Measurements from ENCODE around the gene SLX9.

SLX9 gene

DNA sequence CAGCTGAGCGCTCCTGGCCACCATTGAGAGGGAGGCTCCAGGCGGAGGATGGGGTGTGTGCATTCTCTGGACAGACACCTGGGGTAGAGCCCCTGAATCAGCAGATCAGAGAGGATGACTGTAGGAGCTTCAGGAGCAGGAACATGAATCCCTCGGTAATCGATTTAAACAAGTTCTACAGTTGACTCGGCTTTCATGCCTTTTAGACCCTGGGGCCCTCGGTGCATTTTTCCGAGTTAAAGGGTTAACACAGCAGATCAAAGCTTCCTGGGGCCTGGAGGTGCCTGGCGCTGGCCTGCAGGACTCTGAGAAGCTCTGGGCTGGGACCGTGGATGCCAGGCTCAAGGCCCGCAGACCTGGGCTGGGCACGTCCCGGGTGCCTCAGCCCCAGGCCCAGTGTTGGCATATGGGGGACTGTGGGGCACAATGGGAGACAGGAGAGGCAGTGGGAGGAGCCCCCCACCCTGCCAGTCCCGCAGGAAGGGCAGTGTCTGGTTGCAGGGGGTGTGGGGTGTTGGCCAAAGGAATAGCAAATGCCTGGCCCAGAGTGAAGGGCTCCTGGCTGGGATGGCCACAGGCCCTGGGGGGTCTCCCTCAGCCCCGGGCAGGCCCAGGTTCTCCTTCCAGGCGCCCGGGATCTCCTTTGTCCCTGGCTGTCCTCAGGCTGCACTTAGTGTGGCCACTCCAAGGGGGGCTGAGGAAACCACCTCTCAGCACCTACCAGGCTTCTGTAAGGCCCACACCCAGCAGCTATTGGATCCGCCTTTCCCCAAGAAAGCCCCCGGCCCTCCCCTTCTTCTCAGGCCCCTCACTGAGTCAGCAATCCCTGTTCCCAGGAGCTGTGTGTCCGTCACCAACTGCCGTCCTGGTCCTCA lies 40.1 kb downstream of the SLX9 start:
- DNase-seq: no peak

- DNase-seq: no peak
These were observed 41.0 kb downstream of the SLX9 start for GRCh38 chr21:44980562-44981489.

DNA sequence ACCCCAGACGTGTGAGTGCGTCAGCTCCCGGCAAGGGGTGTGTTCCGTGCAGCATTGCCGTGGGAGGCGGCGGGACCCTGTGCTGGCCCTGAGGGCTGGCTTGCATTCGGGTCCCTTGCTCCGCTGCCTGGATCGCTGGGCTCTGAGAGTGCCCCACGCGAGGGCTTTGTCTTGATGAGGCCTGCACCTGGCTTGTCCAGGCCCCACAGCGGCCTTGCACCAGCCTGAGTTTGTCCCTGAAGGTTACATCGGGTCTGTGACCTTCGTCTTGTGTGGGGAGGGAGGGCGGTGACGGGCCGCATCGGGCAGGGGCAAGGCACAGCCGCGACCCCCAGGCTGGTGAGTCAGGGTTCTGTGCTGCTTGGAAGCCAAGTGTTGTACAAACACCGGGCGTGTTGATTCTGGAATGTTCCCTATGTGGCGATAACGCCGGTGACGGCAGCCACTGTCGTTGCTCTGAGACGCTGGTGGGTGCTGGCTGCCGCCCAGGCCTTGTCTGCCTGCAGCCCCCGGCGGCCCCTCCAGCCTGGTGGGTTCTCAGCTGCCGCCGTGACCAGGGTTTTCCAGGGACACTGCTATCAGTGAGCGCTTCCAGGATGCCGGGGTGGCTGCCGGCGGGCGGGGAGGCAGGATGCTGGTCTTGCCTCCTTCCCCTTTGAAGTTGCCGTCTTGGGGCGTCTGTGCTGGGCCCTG lies 42.9 kb downstream of the SLX9 start:
- no peak for DNase-seq

- no peak for DNase-seq
These were observed 43.8 kb downstream of the SLX9 start for GRCh38 chr21:44983421-44984206.

DNA sequence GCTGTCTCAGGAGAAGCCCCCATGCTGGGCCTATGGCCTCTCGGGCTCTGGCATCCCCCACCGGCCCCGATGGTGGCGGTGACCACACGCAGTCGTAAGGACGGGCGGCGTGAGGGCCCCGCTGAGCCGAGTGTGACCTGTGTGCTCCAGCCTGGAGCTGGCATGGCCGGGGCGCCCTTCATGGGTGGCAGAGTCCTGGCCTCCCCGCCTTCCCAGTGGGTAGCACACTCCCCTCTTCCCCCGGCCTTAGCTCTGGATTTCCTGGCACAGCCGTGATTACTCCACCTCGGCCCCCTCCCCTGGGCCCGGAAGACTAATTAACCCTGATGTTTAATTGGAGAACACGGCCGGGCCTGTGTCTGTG lies 44.6 kb downstream of the SLX9 start:
- no peak for DNase-seq

DNA sequence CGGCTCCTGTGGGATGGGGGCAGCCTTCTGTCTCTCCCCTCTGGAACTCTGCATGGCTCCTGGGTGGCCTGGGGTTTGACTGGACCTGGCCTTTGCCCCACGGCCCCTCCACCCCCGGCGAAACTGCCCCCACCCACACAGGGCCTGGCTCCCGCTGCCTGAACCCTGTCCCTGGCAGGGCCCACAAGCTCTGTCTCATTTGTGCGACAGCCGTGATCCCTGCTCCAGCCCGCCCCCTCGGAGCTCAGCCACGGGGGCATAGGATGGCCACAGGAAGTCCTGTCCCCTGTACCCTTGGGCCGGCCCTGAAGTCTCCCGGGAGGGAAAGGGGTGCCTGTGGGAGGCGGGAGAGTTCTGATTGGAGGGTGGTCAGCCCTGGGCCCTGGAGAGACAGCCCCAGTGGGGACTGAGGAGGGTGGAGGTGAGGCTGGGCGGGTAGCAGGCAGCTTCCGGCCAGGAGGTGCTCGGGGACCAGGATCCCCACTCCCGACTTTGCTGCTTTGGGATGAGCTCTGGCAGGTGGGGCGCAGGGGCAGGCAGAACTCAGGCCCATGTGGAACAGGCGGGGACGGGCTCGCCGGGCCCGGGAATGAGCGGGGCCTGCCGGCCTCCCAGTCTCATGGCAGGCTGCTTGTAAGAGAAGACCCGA lies 45.1 kb downstream of the SLX9 start:
- no peak for DNase-seq

- no peak for DNase-seq
These were observed 45.9 kb downstream of the SLX9 start for GRCh38 chr21:44985441-44986401.

- no peak for DNase-seq
These were observed 46.9 kb downstream of the SLX9 start for GRCh38 chr21:44986471-44987291.

DNA sequence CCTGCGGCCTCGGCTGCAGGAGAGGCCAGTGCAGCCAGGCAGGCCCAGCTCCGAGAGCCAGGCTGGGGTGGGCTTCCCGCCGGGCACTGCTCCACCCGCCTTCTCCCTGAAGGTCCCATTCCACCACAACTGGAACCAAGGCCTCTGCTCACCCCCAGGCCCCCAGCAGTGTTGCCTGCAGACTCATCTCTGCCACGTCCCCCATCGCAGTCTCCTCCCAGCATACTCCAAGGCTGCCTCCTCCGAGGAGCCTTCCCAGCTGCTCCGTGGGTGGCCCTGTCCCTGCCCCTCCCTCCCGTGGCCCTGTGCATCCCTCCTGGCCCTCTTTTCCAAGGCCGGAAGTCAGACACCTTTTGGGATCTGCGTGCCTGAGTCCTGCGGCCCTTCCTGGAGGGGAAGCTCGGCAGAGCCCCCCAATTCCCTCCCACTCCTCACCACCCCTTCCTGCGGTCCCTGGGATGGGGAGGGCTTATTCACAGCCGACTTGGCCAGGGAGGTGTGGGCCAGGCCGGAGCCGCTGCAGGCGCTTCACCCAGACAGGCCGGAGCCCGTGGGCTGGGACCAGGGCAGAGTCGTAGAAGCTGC lies 47.6 kb downstream of the SLX9 start:
- DNase-seq: no peak

GRCh38 chr21:44987886-44988606 lies 48.2 kb downstream of the SLX9 start:
- DNase-seq: no peak

- DNase-seq: no peak
These were observed 49.0 kb downstream of the SLX9 start for GRCh38 chr21:44988607-44989536.

- no peak for DNase-seq
These were observed 49.7 kb downstream of the SLX9 start for GRCh38 chr21:44989537-44989886.

GRCh38 chr21:44989943-44990780 lies 50.3 kb downstream of the SLX9 start:
- no peak for DNase-seq

DNA sequence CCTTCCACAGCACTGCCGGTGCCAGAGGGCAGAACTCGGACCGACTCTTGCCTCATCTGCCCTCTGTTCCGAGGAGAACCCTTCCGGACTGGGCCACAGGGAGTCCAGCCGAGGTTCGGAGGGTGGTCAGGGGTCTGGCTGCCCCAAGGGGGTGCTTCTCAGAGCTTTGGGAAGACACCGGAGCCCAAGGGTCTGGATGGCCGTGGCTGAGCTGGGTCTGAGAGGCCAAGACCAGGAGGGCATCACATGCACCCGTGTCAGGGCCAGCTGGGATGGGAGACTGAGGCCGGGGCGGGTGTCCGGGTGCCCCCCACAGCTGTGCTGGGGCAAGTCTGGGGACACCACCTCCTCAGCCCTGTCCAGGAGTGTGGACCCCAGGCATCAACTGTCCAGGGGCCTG lies 51.1 kb downstream of the SLX9 start:
- DNase-seq: no peak

GRCh38 chr21:44991538-44992483 lies 52.0 kb downstream of the SLX9 start:
- no peak for DNase-seq

All from GDM1 (cell line).